ENCODE data around the gene ATG4B.

Gene ATG4B

DNA sequence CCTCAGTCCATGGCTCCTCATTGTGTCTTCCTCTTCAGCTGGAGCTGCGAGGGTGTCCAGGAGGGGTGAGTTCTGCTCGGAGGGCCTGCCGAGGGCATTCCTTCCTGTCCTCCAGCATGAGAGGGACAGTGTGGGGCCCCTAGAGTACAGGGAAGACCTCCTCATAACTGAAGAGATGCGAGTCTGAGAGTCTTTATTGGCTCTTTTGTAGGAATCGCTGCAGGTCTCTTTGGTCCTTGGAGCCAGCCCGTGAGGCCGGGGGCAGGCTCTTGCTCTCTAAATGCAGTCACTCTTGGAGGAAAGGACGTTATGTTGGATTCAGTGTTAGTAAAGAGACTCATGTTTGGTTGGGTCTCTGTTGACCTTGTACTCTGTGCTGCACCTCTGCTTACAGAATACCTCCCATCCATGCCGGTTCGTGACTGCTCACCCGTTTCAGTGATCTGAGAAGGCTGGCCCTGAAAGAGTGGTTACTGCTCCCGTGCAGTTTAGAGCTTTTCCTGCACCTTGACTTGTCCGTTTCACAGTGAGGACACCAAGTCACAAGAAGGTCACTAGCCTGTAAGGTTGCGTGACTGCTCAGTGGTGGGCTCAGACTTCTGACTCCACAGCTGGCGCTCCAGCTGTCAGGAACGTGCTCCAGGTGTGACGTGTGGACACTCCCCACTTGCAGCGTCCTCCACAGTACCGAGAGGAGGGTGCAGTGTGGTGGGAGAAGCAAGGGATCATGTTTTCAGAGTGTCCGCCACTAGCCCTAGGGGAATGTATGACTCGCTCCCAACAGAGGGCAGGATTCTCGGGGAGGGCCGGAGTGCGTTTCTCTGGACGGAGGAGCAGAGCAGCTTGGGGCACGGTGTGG, 7.8 kb downstream of the ATG4B start:
- TF ChIP-seq GATA3 (IDR thresholded peaks at IDR 0.05; ENCODE audit: low read depth, low read length) (no peak), GATA2 (IDR thresholded peaks at IDR 0.05; ENCODE audit: low read depth, low read length) (no peak)

DNA sequence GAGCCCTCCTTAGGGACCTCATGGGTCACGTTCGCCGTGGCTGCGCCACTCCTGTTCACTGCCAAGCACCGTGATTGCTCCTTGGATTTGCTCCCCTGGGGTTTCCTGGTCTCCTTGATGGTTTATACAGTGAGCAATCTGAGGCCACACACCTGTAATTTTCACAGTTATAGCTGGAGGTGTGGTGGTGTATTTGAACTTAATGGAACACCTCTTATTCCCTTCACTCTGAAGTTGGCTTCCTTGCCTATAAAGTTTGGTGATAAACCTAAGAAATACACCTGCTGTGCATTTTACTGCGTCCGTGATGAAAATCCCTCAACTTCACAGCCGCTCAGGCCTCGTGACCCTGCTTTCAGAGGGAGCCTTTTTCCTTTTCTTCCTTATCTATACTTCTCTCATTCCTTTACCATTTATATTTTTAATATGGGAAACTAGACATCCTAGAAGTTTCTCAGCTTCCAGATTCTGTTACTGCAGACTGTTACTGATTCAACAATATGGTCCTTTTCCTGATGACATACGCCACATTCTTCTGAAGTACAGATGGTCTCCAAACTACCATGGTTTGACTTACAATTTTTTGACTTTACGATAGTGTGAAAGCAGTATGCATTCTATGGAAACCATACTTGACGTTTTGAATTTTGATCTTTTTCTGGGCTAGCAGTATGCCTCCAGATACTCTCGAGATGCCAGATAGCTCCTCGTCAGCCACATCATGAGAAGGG, 8.6 kb downstream of the ATG4B start:
- TF ChIP-seq GATA3 (IDR thresholded peaks at IDR 0.05; ENCODE audit: low read depth, low read length), result no peak
- TF ChIP-seq GATA2 (IDR thresholded peaks at IDR 0.05; ENCODE audit: low read depth, low read length), result no peak

DNA sequence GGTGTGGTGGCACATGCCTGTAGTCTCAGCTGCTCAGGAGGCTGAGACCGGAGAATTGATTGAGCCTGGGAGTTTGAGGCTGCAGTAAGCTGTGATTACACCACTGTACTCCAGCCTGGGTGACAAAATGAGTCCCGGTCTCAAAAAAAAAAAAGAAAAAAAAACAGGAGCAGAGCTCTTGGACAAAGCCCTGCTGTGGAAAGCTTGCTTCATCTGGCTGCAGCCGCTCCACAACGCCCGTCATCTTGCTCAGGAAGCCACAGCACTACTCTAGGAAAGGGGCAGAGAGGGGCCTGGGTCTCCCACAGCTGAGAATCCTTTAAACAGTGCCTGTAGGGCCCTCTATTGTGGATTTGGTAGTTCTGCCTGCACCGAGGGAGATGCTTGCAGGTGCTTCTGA, 11.0 kb downstream of the ATG4B start:
- TF ChIP-seq GATA3 (IDR thresholded peaks at IDR 0.05; ENCODE audit: low read depth, low read length) (no peak), GATA2 (IDR thresholded peaks at IDR 0.05; ENCODE audit: low read depth, low read length) (no peak)

DNA sequence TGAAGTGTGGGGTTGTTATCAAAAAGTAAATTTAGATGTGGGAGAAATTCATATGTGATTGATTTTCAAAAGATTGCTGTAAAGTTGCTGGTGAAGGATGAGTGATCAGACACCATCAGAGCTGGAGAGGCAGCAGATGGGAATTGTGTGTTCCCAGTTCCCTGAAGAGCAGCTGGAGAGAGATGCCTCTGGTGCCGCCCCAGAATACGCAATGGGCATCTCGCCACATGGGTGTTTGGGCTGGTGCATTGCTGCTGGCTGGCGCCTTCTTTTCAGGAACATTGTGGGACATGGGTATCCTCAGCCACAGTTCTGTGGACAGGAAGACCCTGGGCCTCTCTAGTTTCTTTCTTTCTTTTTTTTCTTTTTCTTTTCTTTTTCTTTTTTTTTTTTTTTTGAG, 11.9 kb downstream of the ATG4B start:
- no peak for TF ChIP-seq GATA3 (IDR thresholded peaks at IDR 0.05; ENCODE audit: low read depth, low read length)
- no peak for TF ChIP-seq GATA2 (IDR thresholded peaks at IDR 0.05; ENCODE audit: low read depth, low read length)

DNA sequence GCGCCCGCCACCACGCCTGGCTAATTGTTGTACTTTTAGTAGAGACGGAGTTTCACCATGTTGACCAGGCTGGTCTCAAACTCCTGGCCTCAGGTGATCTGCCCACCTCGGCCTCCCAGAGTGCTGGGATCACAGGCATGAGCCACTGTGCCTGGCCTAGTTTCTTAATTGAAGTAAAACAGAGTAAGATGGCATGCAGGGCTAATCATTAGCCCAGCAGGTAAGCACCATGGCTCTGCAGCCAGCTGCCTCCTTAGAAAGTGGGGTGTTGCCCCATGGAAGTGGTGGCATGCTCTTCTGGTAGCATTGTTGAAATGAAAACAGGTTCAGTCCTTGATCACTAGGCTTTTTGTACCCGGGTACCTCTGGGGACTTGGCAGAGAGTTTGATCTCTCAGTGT, 12.4 kb downstream of the ATG4B start:
- TF ChIP-seq GATA2 (IDR thresholded peaks at IDR 0.05; ENCODE audit: low read depth, low read length) (no peak), GATA3 (IDR thresholded peaks at IDR 0.05; ENCODE audit: low read depth, low read length) (no peak)

DNA sequence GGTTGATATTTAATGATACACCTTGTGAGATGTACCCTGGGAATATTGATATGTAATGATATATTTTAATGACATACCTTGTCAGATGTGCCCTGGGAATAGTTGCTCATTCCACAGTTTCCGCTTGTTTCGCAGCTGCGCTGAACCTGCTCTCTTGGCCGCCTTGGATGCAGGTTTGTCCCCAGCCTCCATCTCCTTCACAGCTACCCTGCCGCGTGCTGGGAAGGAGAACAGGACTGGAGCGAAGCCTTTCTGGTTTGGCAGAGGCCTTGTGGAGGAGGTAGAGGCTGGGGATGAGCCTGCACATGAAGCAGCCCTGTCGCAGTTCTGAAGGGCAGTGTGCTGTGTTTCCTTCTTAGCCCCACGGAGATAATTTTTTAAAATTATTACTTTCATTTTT, 14.6 kb downstream of the ATG4B start:
- no peak for TF ChIP-seq GATA2 (IDR thresholded peaks at IDR 0.05; ENCODE audit: low read depth, low read length)
- TF ChIP-seq GATA3 (IDR thresholded peaks at IDR 0.05; ENCODE audit: low read depth, low read length), result no peak

DNA sequence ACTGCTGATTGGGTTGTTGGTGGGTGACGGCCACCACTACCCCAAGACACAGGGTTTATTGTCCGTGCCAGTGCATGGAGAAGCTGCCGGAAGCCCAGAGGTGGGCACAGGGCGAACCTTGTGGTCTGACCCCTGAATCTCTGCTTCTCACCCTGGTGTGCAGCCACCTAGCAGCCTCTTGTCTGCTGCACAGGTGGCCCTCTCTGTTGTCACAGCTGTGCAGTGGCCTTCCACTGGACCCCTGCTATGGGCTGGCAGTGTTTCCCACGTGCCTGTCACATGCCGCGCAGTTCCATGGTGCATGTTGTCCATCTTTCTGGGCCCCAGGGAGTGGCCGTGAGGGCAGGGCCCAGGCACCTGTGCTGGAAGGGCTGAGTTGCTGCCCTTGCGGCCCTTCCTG, 15.2 kb downstream of the ATG4B start:
- TF ChIP-seq GATA2 (IDR thresholded peaks at IDR 0.05; ENCODE audit: low read depth, low read length) (no peak), GATA3 (IDR thresholded peaks at IDR 0.05; ENCODE audit: low read depth, low read length) (no peak)

DNA sequence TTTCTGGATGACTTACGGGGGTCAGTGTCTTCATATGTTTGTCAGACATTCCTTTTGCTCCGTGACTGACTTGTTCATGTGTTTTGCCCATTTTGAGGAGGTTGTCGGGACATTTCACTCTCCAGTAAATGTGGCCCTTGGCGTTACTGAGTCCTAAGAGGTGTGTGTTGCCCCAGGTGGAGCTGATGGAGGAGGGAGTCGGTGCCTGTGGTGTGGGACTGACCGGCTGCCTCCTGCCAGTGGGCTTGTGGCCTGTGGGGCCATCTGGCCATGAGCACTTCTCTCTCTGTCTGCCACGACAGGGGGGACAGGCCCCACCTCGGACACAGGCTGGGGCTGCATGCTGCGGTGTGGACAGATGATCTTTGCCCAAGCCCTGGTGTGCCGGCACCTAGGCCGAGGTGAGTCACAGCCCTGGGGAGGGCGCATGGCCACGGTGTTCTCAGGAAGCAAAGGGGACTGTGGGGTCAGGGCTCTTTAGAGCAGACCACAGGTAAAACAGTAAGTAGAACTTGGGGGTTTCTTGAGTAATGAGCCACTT, 15.8 kb downstream of the ATG4B start:
- no peak for TF ChIP-seq GATA3 (IDR thresholded peaks at IDR 0.05; ENCODE audit: low read depth, low read length)
- TF ChIP-seq GATA2 (IDR thresholded peaks at IDR 0.05; ENCODE audit: low read depth, low read length), result no peak

DNA sequence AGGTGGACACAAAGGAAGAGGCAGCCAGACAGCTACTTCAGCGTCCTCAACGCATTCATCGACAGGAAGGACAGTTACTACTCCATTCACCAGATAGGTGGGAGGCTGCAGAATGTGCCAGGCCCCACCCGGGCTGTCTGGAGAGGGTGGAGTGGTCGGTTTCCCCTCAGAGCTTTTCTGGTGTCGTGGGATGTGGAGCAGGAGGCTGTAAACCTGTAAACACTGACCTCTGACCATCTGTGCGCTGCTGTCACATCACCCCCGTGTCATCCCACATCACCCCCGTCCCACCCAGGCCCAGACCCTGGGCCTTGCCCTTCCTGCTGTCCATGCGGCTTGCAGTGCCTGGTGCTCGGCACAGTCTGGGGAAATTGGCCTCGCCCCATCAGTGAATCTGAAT, 17.1 kb downstream of the ATG4B start:
- TF ChIP-seq GATA3 (IDR thresholded peaks at IDR 0.05; ENCODE audit: low read depth, low read length) (no peak), GATA2 (IDR thresholded peaks at IDR 0.05; ENCODE audit: low read depth, low read length) (no peak)

DNA sequence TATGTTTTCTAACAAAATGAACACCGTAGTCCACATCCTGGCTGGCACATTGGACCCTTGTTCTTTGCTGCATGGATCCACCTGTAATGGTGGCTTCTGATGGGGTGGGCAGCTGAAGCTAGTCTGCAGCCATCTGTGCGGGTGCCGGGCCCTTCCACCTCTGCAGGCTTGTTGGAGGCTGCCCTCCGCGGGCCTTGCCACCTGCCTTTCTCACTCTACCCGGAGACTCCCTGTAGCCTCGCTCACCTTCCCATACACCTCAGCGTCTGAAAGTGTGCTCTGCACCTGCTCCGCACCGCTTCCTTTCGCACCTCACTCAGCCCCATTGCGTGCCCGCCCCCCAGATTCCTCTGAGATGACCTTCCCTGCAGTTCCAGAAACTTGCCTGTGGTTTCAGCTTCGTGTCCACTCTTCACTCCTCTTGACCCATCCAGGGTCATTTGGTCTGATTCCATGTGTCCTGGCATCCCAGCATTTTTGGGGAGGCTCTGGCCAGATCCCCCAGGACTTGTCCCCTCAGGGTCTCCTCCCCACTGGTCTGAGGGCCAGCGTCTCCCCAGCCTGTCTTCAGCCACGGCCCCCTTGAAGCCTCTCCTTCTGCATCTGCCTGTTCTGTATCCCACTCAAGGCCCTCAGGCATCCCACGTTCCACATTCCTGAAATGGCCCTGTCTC, 18.2 kb downstream of the ATG4B start:
- TF ChIP-seq GATA3 (IDR thresholded peaks at IDR 0.05; ENCODE audit: low read depth, low read length) (no peak), GATA2 (IDR thresholded peaks at IDR 0.05; ENCODE audit: low read depth, low read length) (no peak)

DNA sequence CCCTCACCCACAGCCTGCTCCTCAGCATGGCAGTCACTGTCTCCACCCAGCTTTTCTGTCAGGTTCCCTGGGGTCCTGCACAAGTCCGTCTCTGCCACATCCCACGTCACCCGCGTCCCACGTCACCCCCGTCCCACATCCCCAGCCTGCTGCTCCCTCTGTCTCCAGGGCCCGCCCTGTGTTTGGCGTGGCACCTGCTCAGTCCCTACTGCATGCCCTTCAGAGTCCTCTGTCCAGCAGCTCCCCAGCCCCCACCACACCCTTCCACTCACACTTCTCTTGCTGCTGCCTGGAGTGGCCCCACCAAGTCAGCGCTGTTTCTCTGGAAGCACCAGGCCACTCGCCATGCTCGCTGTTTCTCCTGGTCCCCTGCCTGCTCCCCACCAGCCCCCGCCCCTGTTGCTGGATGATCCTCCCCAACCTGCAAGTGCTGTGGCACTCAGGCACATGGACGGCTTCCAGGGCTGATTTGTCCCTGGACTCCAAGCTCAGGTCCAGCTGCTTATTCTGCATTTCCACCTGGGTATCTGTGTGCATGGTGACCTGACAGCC, 18.8 kb downstream of the ATG4B start:
- no peak for TF ChIP-seq GATA2 (IDR thresholded peaks at IDR 0.05; ENCODE audit: low read depth, low read length)
- TF ChIP-seq GATA3 (IDR thresholded peaks at IDR 0.05; ENCODE audit: low read depth, low read length), result no peak

DNA sequence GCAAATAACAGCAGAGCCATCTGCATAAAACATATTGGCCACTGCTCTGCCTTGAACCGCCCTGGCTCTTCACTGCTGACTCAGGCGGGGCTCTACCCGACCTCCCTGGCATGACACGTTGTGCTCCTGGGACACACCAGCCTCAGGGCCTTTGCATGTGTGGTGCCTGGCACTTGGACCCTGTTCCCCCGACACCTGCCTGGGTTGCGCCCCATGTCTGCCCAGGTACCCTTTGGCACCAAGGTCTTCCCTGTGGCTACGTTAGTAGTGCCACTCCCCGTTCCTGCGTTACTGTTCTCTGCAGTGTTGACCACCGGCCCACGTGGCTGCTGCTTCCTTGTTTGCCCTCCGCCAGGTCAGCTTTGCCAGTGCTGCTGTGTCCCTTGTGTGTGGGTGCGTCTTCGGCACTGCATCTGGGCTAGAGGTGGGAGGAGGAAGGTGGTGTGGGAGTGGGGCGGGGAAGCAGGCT, 20.3 kb downstream of the ATG4B start:
- no peak for TF ChIP-seq GATA2 (IDR thresholded peaks at IDR 0.05; ENCODE audit: low read depth, low read length)
- no peak for TF ChIP-seq GATA3 (IDR thresholded peaks at IDR 0.05; ENCODE audit: low read depth, low read length)

DNA sequence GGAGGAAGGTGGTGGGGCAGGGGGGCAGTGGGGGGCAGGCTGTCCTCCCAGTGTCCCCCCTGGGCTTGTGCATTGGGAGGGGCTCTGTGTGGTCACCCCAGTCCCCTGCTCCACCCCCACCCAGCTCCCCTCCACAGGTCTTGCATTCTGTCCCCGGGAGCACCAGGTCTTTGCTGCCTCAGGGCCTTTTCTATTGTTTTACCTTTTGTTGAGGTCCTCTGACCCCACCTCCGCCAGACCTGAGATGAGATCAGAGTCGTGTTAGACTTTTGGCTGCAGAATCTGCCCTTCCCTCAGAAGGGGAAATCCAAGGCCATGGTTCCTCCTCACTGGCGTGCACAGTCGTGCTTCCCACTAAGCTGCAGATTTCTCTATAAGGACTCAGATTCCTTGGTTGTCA, 20.8 kb downstream of the ATG4B start:
- TF ChIP-seq GATA2 (IDR thresholded peaks at IDR 0.05; ENCODE audit: low read depth, low read length), result no peak

DNA sequence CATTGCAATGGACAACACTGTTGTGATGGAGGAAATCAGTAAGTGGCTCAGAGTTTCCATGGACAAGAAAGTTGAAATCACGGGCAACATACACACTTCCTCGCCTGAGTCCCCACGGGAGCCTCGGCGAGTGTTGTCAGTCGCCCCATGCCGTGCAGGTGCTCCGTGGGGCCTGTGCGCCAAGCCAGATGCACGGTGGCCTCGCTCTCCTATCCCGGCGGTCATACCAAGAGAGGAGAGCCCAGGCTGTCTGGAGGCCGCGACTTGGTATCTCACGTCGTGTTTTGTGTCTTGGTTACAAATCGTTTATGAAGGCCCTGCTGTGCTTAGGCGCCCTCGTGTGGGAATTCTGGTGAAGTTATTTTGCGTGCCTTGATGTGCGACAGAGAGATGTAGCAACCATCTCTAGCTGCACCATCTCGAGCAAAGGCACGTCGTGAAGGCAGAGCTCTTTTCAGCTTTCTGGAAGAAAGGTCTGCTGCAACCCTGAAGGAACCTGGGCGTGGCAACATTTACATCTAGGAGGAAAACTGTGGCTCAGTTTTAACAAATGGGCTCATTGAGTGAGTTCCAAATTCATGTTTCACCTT, 21.8 kb downstream of the ATG4B start:
- TF ChIP-seq GATA3 (IDR thresholded peaks at IDR 0.05; ENCODE audit: low read depth, low read length) (no peak), GATA2 (IDR thresholded peaks at IDR 0.05; ENCODE audit: low read depth, low read length) (no peak)

Measured in SH-SY5Y (cell line).